Hepatocyte (in vitro differentiated cells): ENCODE results near the gene CHCHD5.

Source experiments
- EZH2 ChIP-seq: fragments of 200-600 bp; sonication (generic); IDR thresholded peaks from 2 replicates; pipeline ENCODE4 v1.6.1; 2016; ENCODE audit warnings: antibody characterized with exemption, mild to moderate bottlenecking, borderline replicate concordance
- TF ChIP-seq, protein P1 (sequence below): fragments of 200-600 bp; sonication (generic); IDR thresholded peaks from 2 replicates; pipeline ENCODE4 v1.5.1; 2016; ENCODE audit warnings: antibody characterized with exemption, mild to moderate bottlenecking; ENCODE audit not compliant: poor library complexity

- TF ChIP-seq EZH2: no peak
- TF ChIP-seq, protein P1, sequence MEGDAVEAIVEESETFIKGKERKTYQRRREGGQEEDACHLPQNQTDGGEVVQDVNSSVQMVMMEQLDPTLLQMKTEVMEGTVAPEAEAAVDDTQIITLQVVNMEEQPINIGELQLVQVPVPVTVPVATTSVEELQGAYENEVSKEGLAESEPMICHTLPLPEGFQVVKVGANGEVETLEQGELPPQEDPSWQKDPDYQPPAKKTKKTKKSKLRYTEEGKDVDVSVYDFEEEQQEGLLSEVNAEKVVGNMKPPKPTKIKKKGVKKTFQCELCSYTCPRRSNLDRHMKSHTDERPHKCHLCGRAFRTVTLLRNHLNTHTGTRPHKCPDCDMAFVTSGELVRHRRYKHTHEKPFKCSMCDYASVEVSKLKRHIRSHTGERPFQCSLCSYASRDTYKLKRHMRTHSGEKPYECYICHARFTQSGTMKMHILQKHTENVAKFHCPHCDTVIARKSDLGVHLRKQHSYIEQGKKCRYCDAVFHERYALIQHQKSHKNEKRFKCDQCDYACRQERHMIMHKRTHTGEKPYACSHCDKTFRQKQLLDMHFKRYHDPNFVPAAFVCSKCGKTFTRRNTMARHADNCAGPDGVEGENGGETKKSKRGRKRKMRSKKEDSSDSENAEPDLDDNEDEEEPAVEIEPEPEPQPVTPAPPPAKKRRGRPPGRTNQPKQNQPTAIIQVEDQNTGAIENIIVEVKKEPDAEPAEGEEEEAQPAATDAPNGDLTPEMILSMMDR: no peak
Measured at GRCh38 chr2:112634153-112634873, 49.9 kb downstream of the CHCHD5 start.
